Stimulated activated CD4-positive, alpha-beta T cell treated with anti-CD3 and anti-CD28 coated beads, Interleukin-1b, Interleukin-23, amount 100 ng/mL, for 1 hour (primary cell): Measurements from ENCODE around the gene MTX3.

ENCODE experiments used
- DNase-seq, 2 donors: peaks; one replicate each; pipeline ENCODE4 v3.0.0-alpha.2; 2020; ENCODE audit warnings: low read depth in 2 of 2

Gene MTX3

GRCh38 chr5:79936002-79936645, 54.9 kb downstream of the MTX3 start:
- no peak for DNase-seq

GRCh38 chr5:79934681-79935080, 56.4 kb downstream of the MTX3 start:
- DNase-seq, result no peak

GRCh38 chr5:79932510-79933504, 58.3 kb downstream of the MTX3 start:
- no peak for DNase-seq

GRCh38 chr5:79931866-79932265, 59.2 kb downstream of the MTX3 start:
- DNase-seq, result no peak

- DNase-seq, result no peak
Measured at GRCh38 chr5:79931409-79931808, 59.7 kb downstream of the MTX3 start.

GRCh38 chr5:79929095-79929494, 62.0 kb downstream of the MTX3 start:
- DNase-seq, result no peak
